GM12892 (cell line): ENCODE results near the gene NUP50.

Experiments
- POLR2A ChIP-seq: IDR thresholded peaks from 2 replicates; pipeline ENCODE4 v1.6.1; 2011; ENCODE audit warnings: low read depth, low read length, control low read depth
- POLR2AphosphoS5 ChIP-seq: IDR thresholded peaks from 2 replicates; pipeline ENCODE4 v1.6.1; 2011; ENCODE audit warnings: low read depth, low read length, control low read depth

DNA sequence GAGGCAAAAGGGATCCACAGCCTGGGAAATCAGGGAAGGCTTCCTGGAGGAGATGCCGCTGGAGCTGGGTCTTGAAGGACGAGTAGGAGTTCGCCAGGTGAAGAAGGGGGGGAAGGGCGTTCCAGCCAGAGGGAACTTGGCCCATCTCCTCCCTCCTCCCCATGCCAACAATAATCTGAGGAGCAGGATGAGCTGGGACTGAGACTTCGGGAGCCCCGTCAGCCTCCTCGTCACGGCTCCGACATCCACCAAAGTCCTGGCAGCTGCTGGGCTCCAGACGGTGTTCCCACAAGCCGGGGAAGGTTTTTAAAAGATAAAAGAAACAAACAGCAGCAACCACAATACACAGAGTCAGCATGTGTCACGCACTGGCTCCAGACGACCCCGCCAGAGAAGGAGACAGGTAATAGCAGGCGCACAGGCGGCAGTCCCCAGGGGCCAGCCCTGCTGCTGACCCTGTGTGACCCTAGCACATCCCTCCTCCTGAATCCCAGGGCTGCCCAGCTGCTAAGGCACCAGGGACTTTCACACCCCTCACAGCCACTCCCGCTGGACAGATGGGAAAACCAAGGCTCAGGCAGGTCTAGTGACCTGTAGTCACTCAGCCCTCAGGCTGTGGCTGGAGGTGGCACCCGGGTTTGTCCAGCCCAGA lies 37.3 kb downstream of the NUP50 start:
- TF ChIP-seq POLR2AphosphoS5, result no peak
- TF ChIP-seq POLR2A, result no peak
